OCI-LY7 (cell line): Measurements from ENCODE around the gene DIPK1B.

Source experiments
- CTCF ChIP-seq: fragments of 200-600 bp; sonication (generic); conservative IDR thresholded peaks from 2 replicates; pipeline ENCODE4 v1.5.1; 2014; ENCODE audit warnings: mild to moderate bottlenecking, antibody characterized with exemption, low read length, moderate library complexity, mixed read lengths
- EZH2phosphoT487 ChIP-seq: fragments of 200-600 bp; sonication (generic); IDR thresholded peaks from 2 replicates; pipeline ENCODE4 v1.6.1; 2018; ENCODE audit warnings: low read depth, borderline replicate concordance, mild to moderate bottlenecking, mixed run types, antibody characterized with exemption, low read length, moderate library complexity, mixed read lengths

- TF ChIP-seq CTCF (no peak), EZH2phosphoT487 (no peak)
Observed at GRCh38 chr9:136757328-136757727, 45.0 kb downstream of the DIPK1B start.
